HG02588 (cell line): ENCODE results near the gene KRT2.

Source experiments
- ATAC-seq: cut with Tn5 transposase; IDR thresholded peaks from one replicate; pipeline ENCODE4 v1.9.1; 2021; ENCODE audit warnings: mild to moderate bottlenecking, moderate library complexity; ENCODE audit not compliant: unreplicated experiment

Gene KRT2

DNA sequence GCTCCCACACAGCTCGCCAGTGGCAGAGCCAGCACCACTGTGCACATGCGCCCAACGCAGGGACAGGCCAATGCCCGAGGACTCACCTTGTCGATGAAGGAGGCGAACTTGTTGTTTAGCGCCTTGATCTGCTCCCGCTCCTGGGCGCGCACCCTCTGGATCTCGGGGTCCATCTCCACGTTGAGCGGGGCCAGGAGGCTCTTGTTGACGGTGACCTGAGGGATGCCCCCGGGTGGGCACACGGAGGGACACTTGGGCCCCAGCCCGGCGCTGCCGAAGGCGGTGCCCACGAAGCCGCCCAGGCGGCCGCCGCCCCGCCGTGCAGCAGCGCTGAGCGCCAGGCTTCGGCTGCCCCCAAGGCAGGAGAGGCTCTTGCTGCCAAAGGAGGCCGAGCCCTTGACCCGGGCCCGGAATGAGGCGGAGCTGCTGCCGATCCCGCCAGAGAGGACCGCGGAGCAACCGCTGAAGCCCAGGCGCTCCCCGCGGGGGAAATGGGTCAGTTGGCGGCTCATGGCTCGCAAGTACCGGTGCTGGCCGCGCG is 51.0 kb downstream of the KRT2 start, which contains the start of gene KRT72:
Gene KRT72 (minus strand): TSS at position 523 of the 541 bp plus-strand sequence. CDS start 11 bp downstream, at position 512.
- no peak for ATAC-seq

DNA sequence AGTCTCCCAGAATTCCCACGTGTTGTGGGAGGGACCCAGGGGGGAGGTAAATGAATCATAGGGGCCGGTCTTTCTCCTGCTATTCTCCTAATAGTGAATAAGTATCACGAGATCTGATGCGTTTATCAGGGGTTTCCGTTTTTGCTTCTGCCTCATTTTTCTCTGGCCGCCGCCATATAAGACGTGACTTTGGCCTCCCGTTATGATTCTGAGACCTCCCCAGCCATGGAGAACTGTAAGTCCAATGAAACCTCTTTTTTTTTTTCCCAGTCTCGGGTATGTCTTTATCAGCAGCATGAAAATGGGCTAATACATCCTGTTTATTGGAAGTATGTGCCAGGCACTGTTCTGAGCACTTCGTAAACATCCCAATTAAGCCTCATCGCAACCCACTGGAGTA is 51.5 kb downstream of the KRT2 start:
- ATAC-seq = no peak

DNA sequence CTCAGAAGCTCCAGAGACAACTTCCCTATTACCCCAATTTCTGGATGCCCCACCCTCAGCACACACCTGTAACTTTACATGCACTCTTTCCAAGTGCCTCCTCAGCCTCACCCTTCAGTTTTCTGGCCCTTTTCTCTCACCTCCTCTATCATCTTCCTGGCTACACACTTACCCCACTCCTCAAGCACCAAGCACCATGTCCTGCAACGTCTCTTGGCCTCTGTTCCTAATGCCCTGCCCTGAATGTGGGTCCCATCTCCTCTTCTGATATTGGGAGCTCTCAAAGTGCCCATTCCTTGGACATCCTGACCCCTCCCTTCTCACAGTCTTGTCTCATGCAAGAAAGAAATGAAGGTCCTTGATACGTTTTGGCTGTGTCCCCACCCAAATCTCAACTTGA is 51.9 kb downstream of the KRT2 start:
- no peak for ATAC-seq

DNA sequence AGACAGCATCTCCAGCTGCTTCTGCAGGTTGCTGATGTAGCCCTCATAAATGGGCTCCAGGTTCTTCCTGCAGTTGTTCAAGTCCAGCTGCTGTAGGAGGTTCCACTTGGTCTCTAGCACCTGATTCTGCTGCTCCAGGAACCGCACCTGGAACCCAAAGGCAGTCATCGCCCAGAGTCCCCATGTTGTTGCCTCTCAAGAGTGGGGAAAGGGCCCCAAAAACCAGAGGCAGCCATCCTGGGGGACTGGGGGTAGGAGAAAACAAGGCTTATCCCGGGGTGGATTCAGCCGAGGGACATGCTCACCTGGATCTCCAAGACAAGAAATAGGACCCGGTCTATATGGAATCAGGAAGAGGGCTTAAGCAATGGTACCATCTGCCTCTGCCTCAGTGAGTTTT is 53.0 kb downstream of the KRT2 start:
- ATAC-seq = no peak
